Liver (tissue), 9 donors: Measurements from ENCODE around the gene AP1M1. TPM values are rescaled to one million over a fixed set of nuclear protein-coding genes. Genes with fewer than 3 reads are reported as not detected.

ENCODE experiments used
- DNase-seq: peaks from one replicate; pipeline ENCODE4 v3.0.0-alpha.2; 2017; ENCODE audit warnings: low spot score
- H3K27ac ChIP-seq, 2 donors: one replicate each; pipeline ENCODE4 v1.7.0; 2013; ENCODE audit warnings: inconsistent platforms in 2 of 2, low read length in 2 of 2, control low read depth in 1 of 2, low read depth in 1 of 2, mild to moderate bottlenecking in 1 of 2
- H3K27me3 ChIP-seq, 4 donors: one replicate each; pipeline versions ENCODE4 v1.6.1 to v1.7.0; 2013; ENCODE audit warnings: low read length in 3 of 4, inconsistent platforms in 1 of 4, mild to moderate bottlenecking in 1 of 4, moderate library complexity in 1 of 4; ENCODE audit not compliant: control insufficient read depth in 4 of 4, insufficient read depth in 4 of 4
- H3K36me3 ChIP-seq, 4 donors: one replicate each; pipeline versions ENCODE4 v1.6.1 to v1.7.0; 2013; ENCODE audit warnings: low read length in 3 of 4, mild to moderate bottlenecking in 3 of 4, low read depth in 1 of 4, moderate library complexity in 1 of 4; ENCODE audit not compliant: control insufficient read depth in 4 of 4, insufficient read depth in 3 of 4
- H3K4me1 ChIP-seq, 4 donors: one replicate each; pipeline versions ENCODE4 v1.6.1 to v1.7.0; 2013; ENCODE audit warnings: low read length in 3 of 4, mild to moderate bottlenecking in 3 of 4, moderate library complexity in 1 of 4; ENCODE audit not compliant: control insufficient read depth in 4 of 4, insufficient read depth in 4 of 4
- H3K4me3 ChIP-seq, 3 donors: one replicate each; pipeline versions ENCODE4 v1.6.1 to v1.7.0; 2013; ENCODE audit warnings: low read length in 3 of 3, control low read depth in 1 of 3, low read depth in 1 of 3, mild to moderate bottlenecking in 1 of 3
- H3K9ac ChIP-seq, 2 donors: one replicate each; pipeline ENCODE4 v1.7.0; 2013; ENCODE audit warnings: low read length in 2 of 2, mild to moderate bottlenecking in 2 of 2, moderate library complexity in 2 of 2, control low read depth in 1 of 2, low read depth in 1 of 2
- H3K9me3 ChIP-seq, 4 donors: one replicate each; pipeline versions ENCODE4 v1.6.1 to v1.7.0; 2013; ENCODE audit warnings: low read length in 3 of 4; ENCODE audit not compliant: control insufficient read depth in 4 of 4
- EGR1 ChIP-seq, 2 donors: IDR thresholded peaks; 2 replicates each; pipeline ENCODE4 v1.6.1; 2016 to 2018; ENCODE audit warnings: antibody characterized with exemption in 2 of 2, low read depth in 2 of 2
- FOXA1 ChIP-seq: IDR thresholded peaks from 2 replicates; pipeline ENCODE4 v1.6.1; 2016; ENCODE audit warnings: antibody characterized with exemption
- FOXA2 ChIP-seq: IDR thresholded peaks from 2 replicates; pipeline ENCODE4 v1.6.1; 2016; ENCODE audit warnings: antibody characterized with exemption
- GABPA ChIP-seq, 2 donors: IDR thresholded peaks in 1 of 2; conservative IDR thresholded peaks in 1 of 2; 2 replicates each; pipeline ENCODE4 v1.6.1; 2016; ENCODE audit warnings: antibody characterized with exemption in 2 of 2, mild to moderate bottlenecking in 1 of 2, moderate library complexity in 1 of 2
- HNF4A ChIP-seq, 2 donors: conservative IDR thresholded peaks; 2 replicates each; pipeline ENCODE4 v1.6.1; 2016; ENCODE audit warnings: antibody characterized with exemption in 2 of 2, mild to moderate bottlenecking in 2 of 2
- HNF4G ChIP-seq: IDR thresholded peaks from 2 replicates; pipeline ENCODE4 v1.6.1; 2016; ENCODE audit warnings: antibody characterized with exemption
- JUND ChIP-seq, 2 donors: IDR thresholded peaks; 2 replicates each; pipeline ENCODE4 v1.6.1; 2016; ENCODE audit warnings: antibody characterized with exemption in 2 of 2
- MAX ChIP-seq: IDR thresholded peaks from 2 replicates; pipeline ENCODE4 v1.6.1; 2016; ENCODE audit warnings: antibody characterized with exemption
- NR2F2 ChIP-seq: IDR thresholded peaks from 2 replicates; pipeline ENCODE4 v1.6.1; 2016; ENCODE audit warnings: antibody characterized with exemption
- RAD21 ChIP-seq, 2 donors: IDR thresholded peaks; 2 replicates each; pipeline ENCODE4 v1.6.1; 2016; ENCODE audit warnings: antibody characterized with exemption in 2 of 2, mild to moderate bottlenecking in 2 of 2
- RXRA ChIP-seq, 2 donors: IDR thresholded peaks; 2 replicates each; pipeline ENCODE4 v1.6.1; 2017 to 2018; ENCODE audit warnings: antibody characterized with exemption in 2 of 2, mild to moderate bottlenecking in 1 of 2
- SP1 ChIP-seq: IDR thresholded peaks from 2 replicates; pipeline ENCODE4 v1.6.1; 2018; ENCODE audit warnings: antibody characterized with exemption, mild to moderate bottlenecking
- TAF1 ChIP-seq: conservative IDR thresholded peaks from 2 replicates; pipeline ENCODE4 v1.6.1; 2016; ENCODE audit warnings: antibody characterized with exemption, mild to moderate bottlenecking
- YY1 ChIP-seq: IDR thresholded peaks from 2 replicates; pipeline ENCODE4 v1.6.1; 2016; ENCODE audit warnings: antibody characterized with exemption, mild to moderate bottlenecking
- WGBS: extraction: QIAGEN DNeasy Blood & Tissue Kit; methylation state at CpG from one replicate; pipeline ENCODE4 v1.1.7; 2013; 5-methylcytosine and 5-hydroxymethylcytosine counted together
- polyA plus RNA-seq, 2 donors: library from polyadenylated mRNA; stranded (reverse) in 1 of 2; unstranded in 1 of 2; fragments of 200-250 nt in 1 of 2; fragments of >200 nt in 1 of 2; fragmentation: Nextera tagmentation in 1 of 2; extraction: Ambion mirVana in 1 of 2; gene quantifications; one replicate each; pipeline versions ENCODE4 v1.2.1 to v1.2.3, GENCODE V29; 2013 to 2015
- total RNA-seq, 2 donors: library from RNA; depleted of rRNA; stranded (reverse); fragments of >200 nt; gene quantifications; one replicate each; pipeline ENCODE4 v1.2.3, GENCODE V29; 2014
- TF ChIP-seq, protein P1 (sequence below): IDR thresholded peaks from 2 replicates; pipeline ENCODE4 v1.6.1; 2016; ENCODE audit warnings: antibody characterized with exemption, mild to moderate bottlenecking
- TF ChIP-seq, protein P2 (sequence below): IDR thresholded peaks from 2 replicates; pipeline ENCODE4 v1.6.1; 2016; ENCODE audit warnings: antibody characterized with exemption
- TF ChIP-seq, protein P3 (sequence below): IDR thresholded peaks from 2 replicates; pipeline ENCODE4 v1.6.1; 2016; ENCODE audit warnings: antibody characterized with exemption
- TF ChIP-seq, protein P4 (sequence below): fragments of 150-350 bp; IDR thresholded peaks from 2 replicates; pipeline ENCODE4 v1.5.1; 2017; ENCODE audit warnings: improper control_type of control experiment, low read depth, low read length; ENCODE audit not compliant: missing input control
- donor health status: healthy.
- donor health status: healthy.
- donor health status: healthy.
- donor health status: healthy.
- donor health status: healthy.

AP1M1 gene
- total and polyA plus RNA-seq, 4 donors: 25.4 to 62.2 (median 50.4) TPM

DNA sequence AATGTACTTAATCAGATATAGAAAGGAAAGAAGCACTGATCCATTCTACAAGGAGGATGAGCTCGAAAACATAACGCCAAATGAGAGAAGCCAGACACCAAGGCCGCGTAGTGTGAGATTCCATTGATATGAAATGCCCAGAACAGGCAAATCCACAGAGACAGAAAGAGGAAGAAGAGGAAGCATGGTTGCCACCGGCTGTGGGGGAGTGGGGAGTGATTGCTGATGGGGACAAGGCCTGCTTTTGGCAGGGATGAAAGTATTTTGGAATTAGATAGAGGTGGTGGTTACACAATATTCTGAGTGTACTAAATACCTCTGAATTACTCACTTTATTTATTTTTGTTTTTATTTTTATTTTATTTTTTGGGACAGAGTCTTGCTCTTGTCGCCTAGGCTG lies 76.7 kb downstream of the AP1M1 start:
- no peak overlapping the region for H3K27ac ChIP-seq
- no peak overlapping the region for H3K4me3 ChIP-seq
- no peaks in the 10 kb centered on the region for H3K9me3 ChIP-seq
- 88% methylated on average over 6 of the region's 6 CpGs for WGBS
- no peak overlapping the region for H3K9ac ChIP-seq
- no peaks in the 10 kb centered on the region for H3K27me3 ChIP-seq
- TF ChIP-seq, protein P1, sequence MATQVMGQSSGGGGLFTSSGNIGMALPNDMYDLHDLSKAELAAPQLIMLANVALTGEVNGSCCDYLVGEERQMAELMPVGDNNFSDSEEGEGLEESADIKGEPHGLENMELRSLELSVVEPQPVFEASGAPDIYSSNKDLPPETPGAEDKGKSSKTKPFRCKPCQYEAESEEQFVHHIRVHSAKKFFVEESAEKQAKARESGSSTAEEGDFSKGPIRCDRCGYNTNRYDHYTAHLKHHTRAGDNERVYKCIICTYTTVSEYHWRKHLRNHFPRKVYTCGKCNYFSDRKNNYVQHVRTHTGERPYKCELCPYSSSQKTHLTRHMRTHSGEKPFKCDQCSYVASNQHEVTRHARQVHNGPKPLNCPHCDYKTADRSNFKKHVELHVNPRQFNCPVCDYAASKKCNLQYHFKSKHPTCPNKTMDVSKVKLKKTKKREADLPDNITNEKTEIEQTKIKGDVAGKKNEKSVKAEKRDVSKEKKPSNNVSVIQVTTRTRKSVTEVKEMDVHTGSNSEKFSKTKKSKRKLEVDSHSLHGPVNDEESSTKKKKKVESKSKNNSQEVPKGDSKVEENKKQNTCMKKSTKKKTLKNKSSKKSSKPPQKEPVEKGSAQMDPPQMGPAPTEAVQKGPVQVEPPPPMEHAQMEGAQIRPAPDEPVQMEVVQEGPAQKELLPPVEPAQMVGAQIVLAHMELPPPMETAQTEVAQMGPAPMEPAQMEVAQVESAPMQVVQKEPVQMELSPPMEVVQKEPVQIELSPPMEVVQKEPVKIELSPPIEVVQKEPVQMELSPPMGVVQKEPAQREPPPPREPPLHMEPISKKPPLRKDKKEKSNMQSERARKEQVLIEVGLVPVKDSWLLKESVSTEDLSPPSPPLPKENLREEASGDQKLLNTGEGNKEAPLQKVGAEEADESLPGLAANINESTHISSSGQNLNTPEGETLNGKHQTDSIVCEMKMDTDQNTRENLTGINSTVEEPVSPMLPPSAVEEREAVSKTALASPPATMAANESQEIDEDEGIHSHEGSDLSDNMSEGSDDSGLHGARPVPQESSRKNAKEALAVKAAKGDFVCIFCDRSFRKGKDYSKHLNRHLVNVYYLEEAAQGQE: no peak
- TF ChIP-seq HNF4G (no peak), RXRA (IDR thresholded peaks at IDR 0.05) (no peak), FOXA1 (no peak), NR2F2 (no peak), TAF1 (no peak)
- TF ChIP-seq, protein P2, sequence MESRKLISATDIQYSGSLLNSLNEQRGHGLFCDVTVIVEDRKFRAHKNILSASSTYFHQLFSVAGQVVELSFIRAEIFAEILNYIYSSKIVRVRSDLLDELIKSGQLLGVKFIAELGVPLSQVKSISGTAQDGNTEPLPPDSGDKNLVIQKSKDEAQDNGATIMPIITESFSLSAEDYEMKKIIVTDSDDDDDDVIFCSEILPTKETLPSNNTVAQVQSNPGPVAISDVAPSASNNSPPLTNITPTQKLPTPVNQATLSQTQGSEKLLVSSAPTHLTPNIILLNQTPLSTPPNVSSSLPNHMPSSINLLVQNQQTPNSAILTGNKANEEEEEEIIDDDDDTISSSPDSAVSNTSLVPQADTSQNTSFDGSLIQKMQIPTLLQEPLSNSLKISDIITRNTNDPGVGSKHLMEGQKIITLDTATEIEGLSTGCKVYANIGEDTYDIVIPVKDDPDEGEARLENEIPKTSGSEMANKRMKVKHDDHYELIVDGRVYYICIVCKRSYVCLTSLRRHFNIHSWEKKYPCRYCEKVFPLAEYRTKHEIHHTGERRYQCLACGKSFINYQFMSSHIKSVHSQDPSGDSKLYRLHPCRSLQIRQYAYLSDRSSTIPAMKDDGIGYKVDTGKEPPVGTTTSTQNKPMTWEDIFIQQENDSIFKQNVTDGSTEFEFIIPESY: no peak
- no peaks in the 10 kb centered on the region for H3K36me3 ChIP-seq
- DNase-seq: no peak
- no peaks in the 10 kb centered on the region for H3K4me1 ChIP-seq

DNA sequence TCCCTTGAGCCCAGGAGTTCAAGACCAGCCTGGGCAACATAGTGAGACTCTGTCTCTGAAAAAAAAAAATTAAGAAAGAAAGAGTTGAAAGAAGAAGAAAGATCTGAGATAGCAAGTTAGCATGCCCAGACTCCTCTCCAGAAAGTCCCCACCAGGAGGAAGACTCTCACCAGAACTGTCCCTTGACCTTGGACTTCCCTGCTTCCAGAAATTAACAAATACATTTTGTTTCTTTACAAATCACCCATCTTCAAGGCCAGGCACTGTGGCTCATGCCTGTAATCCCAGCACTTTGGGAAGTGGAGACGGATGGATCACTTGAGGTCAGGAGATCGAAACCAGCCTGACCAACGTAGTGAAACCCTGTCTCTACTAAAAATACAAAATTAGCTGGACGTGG lies 82.6 kb downstream of the AP1M1 start:
- no peak overlapping the region for H3K27ac ChIP-seq
- H3K9ac ChIP-seq: no peak overlapping the region
- no peaks in the 10 kb centered on the region for H3K27me3 ChIP-seq
- TF ChIP-seq FOXA1: no peak
- no peak for TF ChIP-seq RXRA (IDR thresholded peaks at IDR 0.05)
- TF ChIP-seq FOXA2: no peak
- no peak for TF ChIP-seq TAF1
- TF ChIP-seq YY1: no peak
- no peak for TF ChIP-seq GABPA (IDR thresholded peaks at IDR 0.05 in 1 of 2, conservative IDR thresholded peaks at IDR 0.05 in 1 of 2)
- TF ChIP-seq EGR1 (IDR thresholded peaks at IDR 0.05; ENCODE audit: low read depth in 2 of 2): no peak
- TF ChIP-seq MAX: no peak
- no peak for TF ChIP-seq SP1
- TF ChIP-seq, protein P3, sequence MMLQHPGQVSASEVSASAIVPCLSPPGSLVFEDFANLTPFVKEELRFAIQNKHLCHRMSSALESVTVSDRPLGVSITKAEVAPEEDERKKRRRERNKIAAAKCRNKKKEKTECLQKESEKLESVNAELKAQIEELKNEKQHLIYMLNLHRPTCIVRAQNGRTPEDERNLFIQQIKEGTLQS: no peak
- no peak for TF ChIP-seq NR2F2
- TF ChIP-seq, protein P2: no peak
- TF ChIP-seq, protein P4, sequence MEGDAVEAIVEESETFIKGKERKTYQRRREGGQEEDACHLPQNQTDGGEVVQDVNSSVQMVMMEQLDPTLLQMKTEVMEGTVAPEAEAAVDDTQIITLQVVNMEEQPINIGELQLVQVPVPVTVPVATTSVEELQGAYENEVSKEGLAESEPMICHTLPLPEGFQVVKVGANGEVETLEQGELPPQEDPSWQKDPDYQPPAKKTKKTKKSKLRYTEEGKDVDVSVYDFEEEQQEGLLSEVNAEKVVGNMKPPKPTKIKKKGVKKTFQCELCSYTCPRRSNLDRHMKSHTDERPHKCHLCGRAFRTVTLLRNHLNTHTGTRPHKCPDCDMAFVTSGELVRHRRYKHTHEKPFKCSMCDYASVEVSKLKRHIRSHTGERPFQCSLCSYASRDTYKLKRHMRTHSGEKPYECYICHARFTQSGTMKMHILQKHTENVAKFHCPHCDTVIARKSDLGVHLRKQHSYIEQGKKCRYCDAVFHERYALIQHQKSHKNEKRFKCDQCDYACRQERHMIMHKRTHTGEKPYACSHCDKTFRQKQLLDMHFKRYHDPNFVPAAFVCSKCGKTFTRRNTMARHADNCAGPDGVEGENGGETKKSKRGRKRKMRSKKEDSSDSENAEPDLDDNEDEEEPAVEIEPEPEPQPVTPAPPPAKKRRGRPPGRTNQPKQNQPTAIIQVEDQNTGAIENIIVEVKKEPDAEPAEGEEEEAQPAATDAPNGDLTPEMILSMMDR: no peak
- no peak for TF ChIP-seq HNF4A (conservative IDR thresholded peaks at IDR 0.05)
- no peak for TF ChIP-seq RAD21 (IDR thresholded peaks at IDR 0.05)
- TF ChIP-seq JUND (IDR thresholded peaks at IDR 0.05): no peak
- TF ChIP-seq, protein P1: no peak
- TF ChIP-seq HNF4G: no peak
- 89% methylated on average over 4 of the region's 4 CpGs for WGBS
- no peak overlapping the region for H3K4me3 ChIP-seq
- DNase-seq: no peak
- H3K4me1 ChIP-seq: peaks cover 0 to 3% (median 0%) of the 10 kb centered on the region in 4 donors
- H3K9me3 ChIP-seq: no peaks in the 10 kb centered on the region
- no peaks in the 10 kb centered on the region for H3K36me3 ChIP-seq
